MM.1S (cell line): ENCODE data around the gene FXR1.

Experiments
- DNase-seq: peaks from one replicate; pipeline ENCODE4 v3.0.0-alpha.2; 2015
- H2AFZ ChIP-seq: fragments of 300-600 bp; sonication (generic); 2 replicates; pipeline ENCODE4 v1.6.0; 2016; ENCODE audit warnings: antibody characterized with exemption, low read length
- H3F3A ChIP-seq: fragments of 300-600 bp; sonication (generic); 2 replicates; pipeline ENCODE4 v1.6.1; 2016; ENCODE audit warnings: mild to moderate bottlenecking, antibody characterized with exemption, low read length, moderate library complexity, mixed read lengths; ENCODE audit not compliant: insufficient read depth
- H3K27ac ChIP-seq: fragments of 300-600 bp; sonication (generic); 2 replicates; pipeline ENCODE4 v1.5.1; 2016; ENCODE audit warnings: mild to moderate bottlenecking, low read length
- H3K27me3 ChIP-seq: fragments of 300-600 bp; sonication (generic); replicated peaks from 2 replicates; pipeline ENCODE4 v1.6.0; 2016; ENCODE audit warnings: low read length; ENCODE audit not compliant: insufficient read depth
- H3K36me3 ChIP-seq: fragments of 300-600 bp; sonication (generic); replicated peaks from 2 replicates; pipeline ENCODE4 v1.6.1; 2016; ENCODE audit warnings: mild to moderate bottlenecking, low read length, mixed read lengths; ENCODE audit not compliant: insufficient read depth
- H3K4me1 ChIP-seq: fragments of 300-600 bp; sonication (generic); 2 replicates; pipeline ENCODE4 v1.6.1; 2016; ENCODE audit warnings: low read length, mixed read lengths
- H3K4me2 ChIP-seq: fragments of 300-600 bp; sonication (generic); 2 replicates; pipeline ENCODE4 v1.6.0; 2016; ENCODE audit warnings: low read depth, low read length
- H3K4me3 ChIP-seq: fragments of 300-600 bp; sonication (generic); 2 replicates; pipeline ENCODE4 v1.5.1; 2016; ENCODE audit warnings: low read length, mixed read lengths
- H3K79me2 ChIP-seq: fragments of 300-600 bp; sonication (generic); 2 replicates; pipeline ENCODE4 v1.6.1; 2016; ENCODE audit warnings: mixed run types, low read length, mixed read lengths
- H3K9ac ChIP-seq: fragments of 300-600 bp; sonication (generic); 2 replicates; pipeline ENCODE4 v1.6.1; 2016; ENCODE audit warnings: low read length, mixed read lengths
- H3K9me2 ChIP-seq: fragments of 300-600 bp; sonication (generic); replicated peaks from 2 replicates; pipeline ENCODE4 v1.6.1; 2016; ENCODE audit warnings: mild to moderate bottlenecking, low read length, mixed read lengths; ENCODE audit not compliant: insufficient read depth
- H3K9me3 ChIP-seq: fragments of 300-600 bp; sonication (generic); replicated peaks from 2 replicates; pipeline ENCODE4 v1.6.1; 2016; ENCODE audit warnings: mild to moderate bottlenecking, low read length, mixed read lengths; ENCODE audit not compliant: insufficient read depth
- H4K20me1 ChIP-seq: fragments of 300-600 bp; sonication (generic); 2 replicates; pipeline ENCODE4 v1.6.1; 2016; ENCODE audit warnings: mild to moderate bottlenecking, low read length, moderate library complexity, mixed read lengths; ENCODE audit not compliant: insufficient read depth
- EZH2 ChIP-seq: fragments of 300-600 bp; sonication (generic); optimal IDR thresholded peaks from 2 replicates; pipeline ENCODE3; 2017; ENCODE audit warnings: low read depth, mild to moderate bottlenecking, antibody characterized with exemption, low read length, mixed read lengths
- EZH2phosphoT487 ChIP-seq: fragments of 300-600 bp; sonication (generic); IDR thresholded peaks from 2 replicates; pipeline ENCODE4 v1.6.1; 2018; ENCODE audit warnings: antibody characterized with exemption, low read length
- TF ChIP-seq, protein P1 (sequence below): fragments of 300-600 bp; sonication (generic); IDR thresholded peaks from 2 replicates; pipeline ENCODE4 v1.5.1; 2016; ENCODE audit warnings: antibody characterized with exemption, low read length, mixed read lengths

The FXR1 gene

DNA sequence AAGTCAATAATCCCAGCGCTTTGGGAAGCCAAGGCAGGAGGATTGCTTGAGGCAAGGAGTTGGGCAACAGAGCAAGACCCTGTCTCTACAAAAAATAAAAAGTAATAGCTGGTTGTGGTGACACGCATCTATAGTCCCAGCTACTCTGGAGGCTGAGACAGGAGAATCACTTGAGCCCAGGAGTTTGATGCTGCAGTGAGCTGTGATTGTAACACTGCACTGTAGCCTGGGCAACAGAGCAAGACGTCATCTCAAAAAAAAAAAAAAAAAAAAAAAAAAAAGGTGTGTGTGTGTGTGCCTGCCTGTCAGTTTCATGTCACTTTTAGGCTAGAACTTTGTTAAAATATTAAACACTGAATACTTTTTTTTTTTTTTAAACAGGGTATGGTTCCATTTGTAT lies 48.6 kb downstream of the FXR1 start:
- no peak overlapping the region for H3K9ac ChIP-seq
- H3K79me2 ChIP-seq, result peaks cover 52% of the 10 kb centered on the region
- no peak overlapping the region for H2AFZ ChIP-seq
- peaks cover 37% of the 10 kb centered on the region; the same call in 1 of the 2 replicates for H3K36me3 ChIP-seq
- no peak overlapping the region for H3K4me3 ChIP-seq
- no peaks in the 10 kb centered on the region for H3K9me2 ChIP-seq
- no peak for TF ChIP-seq EZH2
- no peak for TF ChIP-seq EZH2phosphoT487
- TF ChIP-seq, protein P1, sequence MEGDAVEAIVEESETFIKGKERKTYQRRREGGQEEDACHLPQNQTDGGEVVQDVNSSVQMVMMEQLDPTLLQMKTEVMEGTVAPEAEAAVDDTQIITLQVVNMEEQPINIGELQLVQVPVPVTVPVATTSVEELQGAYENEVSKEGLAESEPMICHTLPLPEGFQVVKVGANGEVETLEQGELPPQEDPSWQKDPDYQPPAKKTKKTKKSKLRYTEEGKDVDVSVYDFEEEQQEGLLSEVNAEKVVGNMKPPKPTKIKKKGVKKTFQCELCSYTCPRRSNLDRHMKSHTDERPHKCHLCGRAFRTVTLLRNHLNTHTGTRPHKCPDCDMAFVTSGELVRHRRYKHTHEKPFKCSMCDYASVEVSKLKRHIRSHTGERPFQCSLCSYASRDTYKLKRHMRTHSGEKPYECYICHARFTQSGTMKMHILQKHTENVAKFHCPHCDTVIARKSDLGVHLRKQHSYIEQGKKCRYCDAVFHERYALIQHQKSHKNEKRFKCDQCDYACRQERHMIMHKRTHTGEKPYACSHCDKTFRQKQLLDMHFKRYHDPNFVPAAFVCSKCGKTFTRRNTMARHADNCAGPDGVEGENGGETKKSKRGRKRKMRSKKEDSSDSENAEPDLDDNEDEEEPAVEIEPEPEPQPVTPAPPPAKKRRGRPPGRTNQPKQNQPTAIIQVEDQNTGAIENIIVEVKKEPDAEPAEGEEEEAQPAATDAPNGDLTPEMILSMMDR, result no peak
- no peaks in the 10 kb centered on the region; the same call in 1 of the 2 replicates for H3F3A ChIP-seq
- peaks cover 5% of the 10 kb centered on the region; the same call in 1 of the 2 replicates for H4K20me1 ChIP-seq
- H3K9me3 ChIP-seq, result no peaks in the 10 kb centered on the region
- no peaks in the 10 kb centered on the region for H3K27me3 ChIP-seq
- no peak overlapping the region for H3K27ac ChIP-seq
- no peak for DNase-seq
- no peaks in the 10 kb centered on the region for H3K4me1 ChIP-seq
- no peak overlapping the region for H3K4me2 ChIP-seq

DNA sequence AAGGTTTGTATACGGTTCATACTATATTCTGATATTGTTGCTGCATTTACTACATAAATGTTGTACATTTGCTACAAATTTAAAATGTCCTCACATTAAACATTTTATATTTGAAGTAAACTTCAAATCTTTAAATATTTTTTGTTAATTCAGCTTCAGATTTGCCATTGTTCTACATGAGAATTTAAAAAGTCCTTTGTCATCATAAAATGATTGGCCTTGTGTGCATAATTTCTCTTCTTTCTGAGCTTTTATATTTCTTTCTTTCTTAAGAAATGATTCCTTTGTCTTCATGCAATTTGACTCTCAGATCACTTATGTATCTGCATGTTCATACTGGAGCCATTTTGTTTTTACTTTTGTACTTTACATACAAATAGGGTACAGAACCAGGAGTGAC lies 49.1 kb downstream of the FXR1 start:
- no peak overlapping the region for H2AFZ ChIP-seq
- no peak overlapping the region for H3K4me3 ChIP-seq
- no peak overlapping the region for H3K4me2 ChIP-seq
- TF ChIP-seq EZH2 (no peak), EZH2phosphoT487 (no peak)
- TF ChIP-seq, protein P1, result no peak
- H3K27me3 ChIP-seq, result no peaks in the 10 kb centered on the region
- no peaks in the 10 kb centered on the region for H3K4me1 ChIP-seq
- no peak overlapping the region for H3K27ac ChIP-seq
- no peaks in the 10 kb centered on the region for H3K9me2 ChIP-seq
- H3F3A ChIP-seq, result peaks cover 3% of the 10 kb centered on the region; the same call in 1 of the 2 replicates
- no peak for DNase-seq
- H3K9me3 ChIP-seq, result no peaks in the 10 kb centered on the region
- H3K9ac ChIP-seq, result no peak overlapping the region
- H3K36me3 ChIP-seq, result peaks cover 36% of the 10 kb centered on the region
- peaks cover 54% of the 10 kb centered on the region for H3K79me2 ChIP-seq
- peaks cover 5% of the 10 kb centered on the region; the same call in 1 of the 2 replicates for H4K20me1 ChIP-seq

DNA sequence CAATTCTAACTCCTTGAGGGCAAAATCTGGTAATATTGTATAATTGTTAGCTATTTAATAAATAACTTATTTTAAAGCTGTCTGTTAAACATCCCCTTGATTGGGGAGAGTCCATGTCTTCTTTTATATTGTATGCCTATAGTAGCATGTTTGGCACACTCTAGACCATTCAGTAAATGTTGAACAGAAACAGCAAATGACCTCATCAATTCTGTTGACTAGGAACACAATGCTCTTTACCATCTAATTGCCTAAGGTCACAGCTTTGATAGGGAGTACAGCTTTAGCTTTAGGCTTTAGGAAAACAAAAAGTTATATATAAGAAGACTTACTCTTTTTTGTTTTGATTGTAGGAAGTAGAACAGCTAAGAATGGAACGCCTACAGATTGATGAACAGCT lies 50.1 kb downstream of the FXR1 start:
- Histone ChIP-seq H3K4me3 (no peak overlapping the region), H3K79me2 (peaks cover 50% of the 10 kb centered on the region), H3F3A (peaks cover 5% of the 10 kb centered on the region; the same call in 1 of the 2 replicates), H3K27ac (no peak overlapping the region), H4K20me1 (peaks cover 5% of the 10 kb centered on the region; the same call in 1 of the 2 replicates), H3K27me3 (no peaks in the 10 kb centered on the region), H2AFZ (no peak overlapping the region), H3K9me3 (no peaks in the 10 kb centered on the region), H3K4me2 (no peak overlapping the region), H3K9ac (no peak overlapping the region), H3K4me1 (no peaks in the 10 kb centered on the region), H3K36me3 (peaks cover 38% of the 10 kb centered on the region), H3K9me2 (no peaks in the 10 kb centered on the region)
- TF ChIP-seq EZH2phosphoT487 (no peak), EZH2 (no peak)
- TF ChIP-seq, protein P1, result no peak
- no peak for DNase-seq
